H9 (cell line): ENCODE results near the gene SNAI3. TPM values are rescaled to one million over a fixed set of nuclear protein-coding genes. Genes with fewer than 3 reads are reported as not detected.

Experiments used
- DNase-seq: peaks from one replicate; pipeline ENCODE4 v3.0.0-alpha.2; 2017
- H2AFZ ChIP-seq: one replicate; pipeline ENCODE4 v1.6.1; 2013; ENCODE audit warnings: mild to moderate bottlenecking, low read length, control low read depth, moderate library complexity
- H2AK5ac ChIP-seq: 2 replicates; pipeline ENCODE4 v1.6.1; 2013; ENCODE audit warnings: low read length, control low read depth, mixed read lengths; ENCODE audit not compliant: insufficient read length
- H2BK120ac ChIP-seq: one replicate; pipeline ENCODE4 v1.6.1; 2013; ENCODE audit warnings: low read depth, mild to moderate bottlenecking, low read length, control low read depth, inconsistent platforms; ENCODE audit not compliant: poor library complexity, severe bottlenecking
- H2BK12ac ChIP-seq: 2 replicates; pipeline ENCODE4 v1.6.1; 2013; ENCODE audit warnings: low read length, control low read depth, mixed read lengths, low read depth; ENCODE audit not compliant: insufficient read length
- H2BK15ac ChIP-seq: 2 replicates; pipeline ENCODE4 v1.6.1; 2013; ENCODE audit warnings: low read depth, low read length, control low read depth
- H2BK20ac ChIP-seq: one replicate; pipeline ENCODE4 v1.6.1; 2013; ENCODE audit warnings: low read depth, mild to moderate bottlenecking, low read length, control low read depth, inconsistent platforms; ENCODE audit not compliant: poor library complexity, severe bottlenecking
- H2BK5ac ChIP-seq: 2 replicates; pipeline ENCODE4 v1.6.1; 2013; ENCODE audit warnings: low read length, control low read depth, mixed read lengths; ENCODE audit not compliant: insufficient read length
- H3K14ac ChIP-seq: 2 replicates; pipeline ENCODE4 v1.6.1; 2013; ENCODE audit warnings: low read length, control low read depth; ENCODE audit not compliant: insufficient read depth
- H3K18ac ChIP-seq: 2 replicates; pipeline ENCODE4 v1.6.1; 2013; ENCODE audit warnings: low read depth, mild to moderate bottlenecking, mixed read lengths, low read length, control low read depth; ENCODE audit not compliant: insufficient read length
- H3K23ac ChIP-seq: 2 replicates; pipeline ENCODE4 v1.6.1; 2013; ENCODE audit warnings: low read length, control low read depth, mixed read lengths, low read depth; ENCODE audit not compliant: insufficient read length
- H3K23me2 ChIP-seq: 2 replicates; pipeline ENCODE4 v1.6.1; 2013; ENCODE audit warnings: low read depth, mild to moderate bottlenecking, mixed read lengths, low read length, control low read depth; ENCODE audit not compliant: insufficient read length, poor library complexity, severe bottlenecking
- H3K27ac ChIP-seq: 2 replicates; pipeline ENCODE4 v1.5.1; 2013; ENCODE audit warnings: low read length, control low read depth, mixed read lengths, low read depth; ENCODE audit not compliant: insufficient read length
- H3K27me3 ChIP-seq: 2 replicates; pipeline ENCODE4 v1.6.1; 2013; ENCODE audit warnings: low read length, control low read depth, inconsistent platforms; ENCODE audit not compliant: insufficient read depth
- H3K4ac ChIP-seq: 2 replicates; pipeline ENCODE4 v1.6.1; 2013; ENCODE audit warnings: low read depth, mild to moderate bottlenecking, control low read depth, inconsistent platforms, low read length, moderate library complexity
- H3K4me1 ChIP-seq: 2 replicates; pipeline ENCODE4 v1.6.1; 2013; ENCODE audit warnings: low read length, control low read depth, inconsistent platforms; ENCODE audit not compliant: insufficient read depth
- H3K4me2 ChIP-seq: 2 replicates; pipeline ENCODE4 v1.6.1; 2013; ENCODE audit warnings: low read length, control low read depth, mixed read lengths; ENCODE audit not compliant: insufficient read length, insufficient read depth
- H3K56ac ChIP-seq: 2 replicates; pipeline ENCODE4 v1.6.1; 2013; ENCODE audit warnings: low read depth, mild to moderate bottlenecking, mixed read lengths, low read length, control low read depth; ENCODE audit not compliant: insufficient read length
- H3K79me1 ChIP-seq: 2 replicates; pipeline ENCODE4 v1.6.1; 2013; ENCODE audit warnings: low read depth, mild to moderate bottlenecking, moderate library complexity, low read length, control low read depth, inconsistent platforms; ENCODE audit not compliant: insufficient read depth, poor library complexity, severe bottlenecking
- H3K79me2 ChIP-seq: 2 replicates; pipeline ENCODE4 v1.6.1; 2013; ENCODE audit warnings: low read length, control low read depth, inconsistent platforms; ENCODE audit not compliant: insufficient read depth
- H3K9ac ChIP-seq: 2 replicates; pipeline ENCODE4 v1.6.1; 2013; ENCODE audit warnings: low read length, control low read depth, mixed read lengths; ENCODE audit not compliant: insufficient read length; ENCODE audit errors: extremely low read depth
- H3K9me3 ChIP-seq: one replicate; pipeline ENCODE4 v1.6.1; 2013; ENCODE audit warnings: low read depth, low read length, inconsistent platforms; ENCODE audit not compliant: control insufficient read depth
- H3T11ph ChIP-seq: one replicate; pipeline ENCODE4 v1.6.1; 2013; ENCODE audit warnings: mild to moderate bottlenecking, low read length, control low read depth, inconsistent platforms
- H4K20me1 ChIP-seq: one replicate; pipeline ENCODE4 v1.6.1; 2013; ENCODE audit not compliant: control insufficient read depth, insufficient read length, insufficient read depth
- H4K5ac ChIP-seq: 2 replicates; pipeline ENCODE4 v1.6.1; 2013; ENCODE audit warnings: low read depth, mild to moderate bottlenecking, mixed read lengths, low read length, control low read depth; ENCODE audit not compliant: insufficient read length
- H4K8ac ChIP-seq: replicated peaks from 2 replicates; pipeline ENCODE4 v1.6.1; 2013; ENCODE audit warnings: low read length, control low read depth, mixed read lengths, low read depth; ENCODE audit not compliant: insufficient read length
- H4K91ac ChIP-seq: 2 replicates; pipeline ENCODE4 v1.6.1; 2013; ENCODE audit warnings: low read depth, mild to moderate bottlenecking, moderate library complexity, mixed read lengths, low read length, control low read depth; ENCODE audit not compliant: insufficient read length
- H3K27ac Mint-ChIP-seq, 3 experiments: 2 replicates in 2 of 3; 3 replicates in 1 of 3; pipeline ENCODE4 v1.8.0; 2020 to 2021; ENCODE audit warnings: mixed read lengths in 3 of 3, mild to moderate bottlenecking in 1 of 3, moderate library complexity in 1 of 3
- H3K27me3 Mint-ChIP-seq: 2 replicates; pipeline ENCODE4 v1.8.0; 2021; ENCODE audit warnings: low read depth, mild to moderate bottlenecking, moderate library complexity, mixed read lengths
- H3K36me3 Mint-ChIP-seq, 3 experiments: 2 replicates in 2 of 3; 3 replicates in 1 of 3; pipeline ENCODE4 v1.8.0; 2020 to 2021; ENCODE audit warnings: low read depth in 3 of 3, mixed read lengths in 3 of 3; ENCODE audit not compliant: insufficient read depth in 1 of 3
- H3K4me1 Mint-ChIP-seq, 2 experiments: 2 replicates each; pipeline ENCODE4 v1.8.0; 2020; ENCODE audit warnings: mixed read lengths in 2 of 2
- H3K4me3 Mint-ChIP-seq, 2 experiments: 2 replicates in 1 of 2; 3 replicates in 1 of 2; pipeline ENCODE4 v1.8.0; 2020 to 2021; ENCODE audit warnings: mild to moderate bottlenecking in 2 of 2, mixed read lengths in 2 of 2, moderate library complexity in 1 of 2
- H3K9me3 Mint-ChIP-seq, 2 experiments: 2 replicates in 1 of 2; 3 replicates in 1 of 2; pipeline ENCODE4 v1.8.0; 2020; ENCODE audit warnings: mild to moderate bottlenecking in 2 of 2, mixed read lengths in 2 of 2, moderate library complexity in 1 of 2
- WGBS: extraction: QIAGEN DNeasy Blood & Tissue Kit; methylation state at CpG from one replicate; pipeline ENCODE4 v1.1.7; 2013; ENCODE audit warnings: missing lambda C conversion rate, low lambda C conversion rate, mixed read lengths; ENCODE audit not compliant: insufficient read length; ENCODE audit errors: extremely low coverage; 5-methylcytosine and 5-hydroxymethylcytosine counted together
- total RNA-seq: library from RNA; stranded (reverse); gene quantifications from 2 replicates; pipeline ENCODE4 v1.2.1, GENCODE V29; 2021
- TF ChIP-seq, protein P1 (sequence below): fragments of 200-600 bp; sonication (generic); conservative IDR thresholded peaks from 3 replicates; pipeline ENCODE4 v1.8.0; 2021; ENCODE audit warnings: antibody characterized with exemption, mild to moderate bottlenecking

Gene SNAI3
- total RNA-seq, 1 experiment from 2014 or later, result 3.2 TPM

DNA sequence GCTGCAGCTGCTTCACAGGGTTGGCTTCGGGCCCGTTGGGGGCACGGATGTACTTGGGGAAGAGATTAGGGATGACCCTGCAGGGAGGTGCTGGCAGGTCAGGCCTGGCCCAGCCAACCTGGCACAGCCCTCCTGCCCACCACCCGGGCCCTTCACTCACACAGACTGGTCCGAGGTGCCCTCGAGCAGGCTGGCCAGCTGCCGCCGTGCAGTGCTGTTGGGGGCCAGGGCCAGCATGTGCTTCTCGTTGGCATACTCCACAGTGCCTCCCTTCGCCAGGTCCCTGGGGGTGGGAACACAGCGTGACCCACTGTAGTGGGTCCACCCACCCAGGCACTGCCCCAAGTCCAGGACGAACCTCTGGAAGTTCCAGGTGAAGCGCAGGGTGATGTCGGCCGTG is 29.9 kb upstream of the SNAI3 start:
- Histone ChIP-seq H3K79me1 (no peaks in the 10 kb centered on the region), H3K23ac (no peak overlapping the region), H4K8ac (no peak overlapping the region), H2BK15ac (no peak overlapping the region), H2AK5ac (no peak overlapping the region), H2BK120ac (no peak overlapping the region), H3K79me2 (no peaks in the 10 kb centered on the region), H3K27ac (no peak overlapping the region), H4K91ac (no peak overlapping the region), H3K4ac (no peak overlapping the region), H3K9me3 (no peaks in the 10 kb centered on the region), H3K4me1 (no peaks in the 10 kb centered on the region), H2BK20ac (no peak overlapping the region), H2AFZ (no peak overlapping the region), H3K14ac (no peak overlapping the region), H2BK12ac (no peak overlapping the region), H3K56ac (no peak overlapping the region), H3K18ac (no peak overlapping the region), H3K9ac (no peak overlapping the region), H3K4me2 (no peak overlapping the region), H2BK5ac (no peak overlapping the region), H3K23me2 (no peaks in the 10 kb centered on the region), H3K27me3 (no peaks in the 10 kb centered on the region), H4K20me1 (no peaks in the 10 kb centered on the region), H3T11ph (no peak overlapping the region), H4K5ac (no peak overlapping the region)
- TF ChIP-seq, protein P1, sequence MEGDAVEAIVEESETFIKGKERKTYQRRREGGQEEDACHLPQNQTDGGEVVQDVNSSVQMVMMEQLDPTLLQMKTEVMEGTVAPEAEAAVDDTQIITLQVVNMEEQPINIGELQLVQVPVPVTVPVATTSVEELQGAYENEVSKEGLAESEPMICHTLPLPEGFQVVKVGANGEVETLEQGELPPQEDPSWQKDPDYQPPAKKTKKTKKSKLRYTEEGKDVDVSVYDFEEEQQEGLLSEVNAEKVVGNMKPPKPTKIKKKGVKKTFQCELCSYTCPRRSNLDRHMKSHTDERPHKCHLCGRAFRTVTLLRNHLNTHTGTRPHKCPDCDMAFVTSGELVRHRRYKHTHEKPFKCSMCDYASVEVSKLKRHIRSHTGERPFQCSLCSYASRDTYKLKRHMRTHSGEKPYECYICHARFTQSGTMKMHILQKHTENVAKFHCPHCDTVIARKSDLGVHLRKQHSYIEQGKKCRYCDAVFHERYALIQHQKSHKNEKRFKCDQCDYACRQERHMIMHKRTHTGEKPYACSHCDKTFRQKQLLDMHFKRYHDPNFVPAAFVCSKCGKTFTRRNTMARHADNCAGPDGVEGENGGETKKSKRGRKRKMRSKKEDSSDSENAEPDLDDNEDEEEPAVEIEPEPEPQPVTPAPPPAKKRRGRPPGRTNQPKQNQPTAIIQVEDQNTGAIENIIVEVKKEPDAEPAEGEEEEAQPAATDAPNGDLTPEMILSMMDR, result no peak
- DNase-seq, result no peak
- no peak overlapping the region for H3K27ac Mint-ChIP-seq
- H3K27me3 Mint-ChIP-seq, result no peaks in the 10 kb centered on the region
- H3K36me3 Mint-ChIP-seq, result peaks cover 10 to 40% (median 38%) of the 10 kb centered on the region in 3 experiments; a peak in 6 of 7 replicates
- H3K4me3 Mint-ChIP-seq, result no peak overlapping the region
- WGBS, result no CpG with 5 or more reads among the region's 15 CpGs
- H3K9me3 Mint-ChIP-seq, result no peaks in the 10 kb centered on the region
- H3K4me1 Mint-ChIP-seq, result peaks cover 0 to 6% of the 10 kb centered on the region in 2 experiments; a peak in 1 of 4 replicates
